ENCODE data around the gene GLP2R.

The GLP2R gene

DNA sequence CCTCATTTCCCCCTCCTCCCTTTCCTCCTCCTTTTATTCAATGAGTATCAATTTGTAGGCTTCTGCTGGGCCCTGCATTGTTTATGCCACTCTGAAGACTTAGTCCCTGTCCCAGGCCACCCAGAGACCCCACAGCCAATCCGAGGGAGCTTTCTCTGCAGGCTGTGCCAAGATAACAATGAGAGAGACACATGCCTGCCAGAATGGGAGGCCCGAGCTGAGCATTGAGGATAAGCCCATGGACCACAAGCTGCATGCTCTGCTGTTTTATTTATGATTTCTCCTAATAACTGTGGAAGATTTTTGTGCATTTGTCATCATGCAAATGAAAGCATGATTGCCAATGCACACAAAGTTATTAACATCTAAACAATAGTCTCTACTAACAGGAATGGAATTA lies 76.4 kb downstream of the GLP2R start:
- no peak for TF ChIP-seq TAF1 (IDR thresholded peaks at IDR 0.05; ENCODE audit: borderline replicate concordance, insufficient read depth, low read length)
- TF ChIP-seq, protein P1, sequence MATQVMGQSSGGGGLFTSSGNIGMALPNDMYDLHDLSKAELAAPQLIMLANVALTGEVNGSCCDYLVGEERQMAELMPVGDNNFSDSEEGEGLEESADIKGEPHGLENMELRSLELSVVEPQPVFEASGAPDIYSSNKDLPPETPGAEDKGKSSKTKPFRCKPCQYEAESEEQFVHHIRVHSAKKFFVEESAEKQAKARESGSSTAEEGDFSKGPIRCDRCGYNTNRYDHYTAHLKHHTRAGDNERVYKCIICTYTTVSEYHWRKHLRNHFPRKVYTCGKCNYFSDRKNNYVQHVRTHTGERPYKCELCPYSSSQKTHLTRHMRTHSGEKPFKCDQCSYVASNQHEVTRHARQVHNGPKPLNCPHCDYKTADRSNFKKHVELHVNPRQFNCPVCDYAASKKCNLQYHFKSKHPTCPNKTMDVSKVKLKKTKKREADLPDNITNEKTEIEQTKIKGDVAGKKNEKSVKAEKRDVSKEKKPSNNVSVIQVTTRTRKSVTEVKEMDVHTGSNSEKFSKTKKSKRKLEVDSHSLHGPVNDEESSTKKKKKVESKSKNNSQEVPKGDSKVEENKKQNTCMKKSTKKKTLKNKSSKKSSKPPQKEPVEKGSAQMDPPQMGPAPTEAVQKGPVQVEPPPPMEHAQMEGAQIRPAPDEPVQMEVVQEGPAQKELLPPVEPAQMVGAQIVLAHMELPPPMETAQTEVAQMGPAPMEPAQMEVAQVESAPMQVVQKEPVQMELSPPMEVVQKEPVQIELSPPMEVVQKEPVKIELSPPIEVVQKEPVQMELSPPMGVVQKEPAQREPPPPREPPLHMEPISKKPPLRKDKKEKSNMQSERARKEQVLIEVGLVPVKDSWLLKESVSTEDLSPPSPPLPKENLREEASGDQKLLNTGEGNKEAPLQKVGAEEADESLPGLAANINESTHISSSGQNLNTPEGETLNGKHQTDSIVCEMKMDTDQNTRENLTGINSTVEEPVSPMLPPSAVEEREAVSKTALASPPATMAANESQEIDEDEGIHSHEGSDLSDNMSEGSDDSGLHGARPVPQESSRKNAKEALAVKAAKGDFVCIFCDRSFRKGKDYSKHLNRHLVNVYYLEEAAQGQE (IDR thresholded peaks at IDR 0.05; ENCODE audit: insufficient read depth in 1 of 2, low read depth in 2 of 2, low read length in 2 of 2), result no peak
- no peak for TF ChIP-seq FOXP2 (optimal IDR thresholded peaks at IDR 0.05; ENCODE audit: borderline replicate concordance, extremely low read depth, extremely low read length, insufficient read depth)
- TF ChIP-seq POLR2AphosphoS5 (IDR thresholded peaks at IDR 0.05; ENCODE audit: low read depth, low read length), result no peak
- no peak for TF ChIP-seq SIN3A (IDR thresholded peaks at IDR 0.05; ENCODE audit: borderline replicate concordance, insufficient read depth, low read length)

DNA sequence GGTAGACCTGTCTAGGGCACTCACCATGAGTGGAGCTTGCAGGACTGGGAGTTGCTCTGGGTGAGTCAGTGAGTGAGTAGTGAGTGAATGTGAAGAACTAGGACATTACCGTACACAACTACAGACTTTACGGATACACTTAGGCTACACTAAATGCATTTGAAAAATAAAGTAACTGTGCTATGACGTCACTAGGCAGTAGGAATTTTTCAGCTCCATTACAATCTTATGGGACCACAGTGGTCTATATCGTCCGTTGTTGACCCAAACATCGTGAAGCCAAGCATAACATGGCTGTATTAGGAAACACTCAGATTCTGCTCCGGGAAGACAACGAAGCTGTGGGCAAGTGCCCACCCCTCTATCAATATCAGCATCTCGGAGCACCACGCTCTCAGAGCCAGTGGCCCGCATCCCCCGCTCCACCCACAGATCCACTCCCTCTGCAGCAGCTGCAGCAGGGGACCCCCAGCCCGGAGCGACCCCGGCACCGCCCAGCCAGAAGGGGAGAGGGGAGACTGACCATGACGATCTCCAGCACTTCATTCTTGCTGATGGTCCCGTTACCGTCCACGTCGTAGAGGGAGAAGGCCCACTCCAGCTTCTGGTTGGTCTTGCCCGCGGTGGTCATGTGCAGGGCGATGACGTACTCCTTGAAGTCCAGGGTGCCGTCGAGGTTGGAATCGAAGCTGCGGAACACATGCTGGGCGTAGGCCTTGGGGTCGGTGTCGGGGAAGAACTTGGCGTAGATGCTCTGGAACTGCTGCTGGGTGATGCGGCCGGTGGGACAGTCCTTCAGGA lies 78.8 kb downstream of the GLP2R start:
- no peak for TF ChIP-seq FOXP2 (optimal IDR thresholded peaks at IDR 0.05; ENCODE audit: borderline replicate concordance, extremely low read depth, extremely low read length, insufficient read depth)
- TF ChIP-seq POLR2AphosphoS5 (IDR thresholded peaks at IDR 0.05; ENCODE audit: low read depth, low read length), result no peak
- TF ChIP-seq, protein P1 (IDR thresholded peaks at IDR 0.05; ENCODE audit: insufficient read depth in 1 of 2, low read depth in 2 of 2, low read length in 2 of 2), result no peak
- no peak for TF ChIP-seq SIN3A (IDR thresholded peaks at IDR 0.05; ENCODE audit: borderline replicate concordance, insufficient read depth, low read length)
- TF ChIP-seq TAF1 (IDR thresholded peaks at IDR 0.05; ENCODE audit: borderline replicate concordance, insufficient read depth, low read length), result no peak

DNA sequence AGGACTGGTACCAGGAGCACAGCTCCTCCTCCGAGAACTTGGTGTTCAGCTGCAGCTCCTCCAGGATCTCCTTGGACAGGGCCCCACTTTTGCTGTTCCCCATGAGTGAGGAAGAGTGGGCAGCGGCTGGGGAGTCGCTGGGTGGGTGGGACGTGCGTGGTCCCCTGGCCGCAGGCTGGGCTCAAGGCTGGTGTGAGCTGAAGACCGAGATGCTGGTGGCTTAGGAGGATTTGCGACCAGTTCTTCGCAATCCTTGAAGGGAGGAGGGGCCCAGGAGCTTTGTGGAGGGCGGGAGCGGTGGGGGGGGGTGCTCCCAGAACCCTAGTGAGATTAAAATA lies 79.3 kb downstream of the GLP2R start, which contains the start of gene RCVRN:
Gene RCVRN, minus strand, starts transcription at position 194 of the 338 bp plus-strand sequence. Its CDS starts 91 bp downstream, at position 103.
- no peak for TF ChIP-seq SIN3A (IDR thresholded peaks at IDR 0.05; ENCODE audit: borderline replicate concordance, insufficient read depth, low read length)

DNA sequence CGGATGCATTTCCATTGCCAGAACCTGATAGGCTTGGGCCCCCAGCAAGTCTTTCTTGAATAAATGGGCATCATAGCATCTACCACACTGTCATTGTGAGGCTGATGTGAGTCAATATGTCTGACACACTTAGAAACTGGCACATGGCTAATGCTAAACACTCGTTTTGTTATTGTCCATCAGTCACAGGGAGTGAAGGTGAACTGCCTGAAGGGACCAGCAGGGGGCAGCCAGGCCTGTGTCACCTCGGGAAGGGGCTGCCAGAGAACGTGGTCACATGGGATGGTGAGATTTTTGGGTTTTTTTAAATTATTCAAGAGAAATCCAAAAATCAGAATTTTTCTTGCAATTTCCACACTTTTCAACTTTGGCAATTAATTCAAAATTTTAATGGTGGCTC lies 80.2 kb downstream of the GLP2R start:
- no peak for TF ChIP-seq FOXP2 (optimal IDR thresholded peaks at IDR 0.05; ENCODE audit: borderline replicate concordance, extremely low read depth, extremely low read length, insufficient read depth)
- TF ChIP-seq TAF1 (IDR thresholded peaks at IDR 0.05; ENCODE audit: borderline replicate concordance, insufficient read depth, low read length), result no peak
- TF ChIP-seq POLR2AphosphoS5 (IDR thresholded peaks at IDR 0.05; ENCODE audit: low read depth, low read length), result no peak
- TF ChIP-seq SIN3A (IDR thresholded peaks at IDR 0.05; ENCODE audit: borderline replicate concordance, insufficient read depth, low read length), result no peak
- TF ChIP-seq, protein P1 (IDR thresholded peaks at IDR 0.05; ENCODE audit: insufficient read depth in 1 of 2, low read depth in 2 of 2, low read length in 2 of 2), result no peak

DNA sequence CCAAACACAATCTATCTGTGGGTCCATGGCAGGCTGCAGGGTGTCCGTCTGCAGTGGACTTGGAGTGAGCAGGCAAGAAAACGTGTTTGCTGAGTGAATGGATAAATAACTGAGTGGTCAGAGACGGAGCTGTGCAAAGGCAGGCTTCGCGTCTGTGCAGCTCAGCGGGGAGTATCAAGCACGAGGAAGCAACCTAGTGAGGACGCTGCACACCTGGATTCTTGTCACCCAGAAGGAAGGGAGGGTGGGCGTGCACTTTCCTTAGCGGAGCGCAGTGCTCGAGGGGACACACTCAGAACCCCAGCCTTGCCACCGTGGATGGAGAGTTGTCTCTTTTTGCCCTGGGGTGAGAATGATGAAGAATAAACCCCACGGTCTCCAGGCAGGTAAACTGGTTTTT lies 80.9 kb downstream of the GLP2R start:
- TF ChIP-seq, protein P1 (IDR thresholded peaks at IDR 0.05; ENCODE audit: insufficient read depth in 1 of 2, low read depth in 2 of 2, low read length in 2 of 2), result no peak
- TF ChIP-seq SIN3A (IDR thresholded peaks at IDR 0.05; ENCODE audit: borderline replicate concordance, insufficient read depth, low read length), result no peak
- no peak for TF ChIP-seq TAF1 (IDR thresholded peaks at IDR 0.05; ENCODE audit: borderline replicate concordance, insufficient read depth, low read length)
- no peak for TF ChIP-seq POLR2AphosphoS5 (IDR thresholded peaks at IDR 0.05; ENCODE audit: low read depth, low read length)
- no peak for TF ChIP-seq FOXP2 (optimal IDR thresholded peaks at IDR 0.05; ENCODE audit: borderline replicate concordance, extremely low read depth, extremely low read length, insufficient read depth)

All from PFSK-1 (cell line).